Stomach smooth muscle (tissue), 2 donors: ENCODE results near the gene TRPV5.

Experiments used
- H3K27ac ChIP-seq: one replicate; pipeline ENCODE4 v1.7.0; 2013; ENCODE audit warnings: mild to moderate bottlenecking, low read length, inconsistent platforms
- H3K27me3 ChIP-seq, 2 donors: one replicate each; pipeline ENCODE4 v1.7.0; 2013; ENCODE audit warnings: low read length in 2 of 2; ENCODE audit not compliant: insufficient read depth in 2 of 2, control insufficient read depth in 1 of 2
- H3K36me3 ChIP-seq, 2 donors: one replicate each; pipeline ENCODE4 v1.7.0; 2013; ENCODE audit warnings: low read length in 2 of 2; ENCODE audit not compliant: control insufficient read depth in 2 of 2, insufficient read depth in 2 of 2
- H3K4me1 ChIP-seq: one replicate; pipeline ENCODE4 v1.7.0; 2013; ENCODE audit warnings: low read length; ENCODE audit not compliant: control insufficient read depth, insufficient read depth
- H3K4me3 ChIP-seq, 2 donors: one replicate each; pipeline ENCODE4 v1.7.0; 2013; ENCODE audit warnings: low read length in 2 of 2
- H3K9ac ChIP-seq, 2 donors: one replicate each; pipeline ENCODE4 v1.7.0; 2013; ENCODE audit warnings: low read length in 2 of 2, mild to moderate bottlenecking in 1 of 2
- H3K9me3 ChIP-seq, 2 donors: one replicate each; pipeline ENCODE4 v1.7.0; 2013; ENCODE audit warnings: low read length in 2 of 2; ENCODE audit not compliant: control insufficient read depth in 2 of 2
- donor health status: healthy.
- donor health status: Pancreatic carcinoma.

Gene TRPV5

GRCh38 chr7:142863891-142864685 lies 69.5 kb downstream of the TRPV5 start:
- Histone ChIP-seq H3K4me3 (no peak overlapping the region), H3K27me3 (no peaks in the 10 kb centered on the region), H3K9ac (no peak overlapping the region), H3K27ac (no peak overlapping the region), H3K36me3 (no peaks in the 10 kb centered on the region), H3K9me3 (no peaks in the 10 kb centered on the region), H3K4me1 (no peaks in the 10 kb centered on the region)

- H3K4me3 ChIP-seq = no peak overlapping the region
- H3K36me3 ChIP-seq = no peaks in the 10 kb centered on the region
- no peaks in the 10 kb centered on the region for H3K4me1 ChIP-seq
- no peak overlapping the region for H3K27ac ChIP-seq
- no peak overlapping the region for H3K9ac ChIP-seq
- H3K27me3 ChIP-seq = no peaks in the 10 kb centered on the region
- H3K9me3 ChIP-seq = no peaks in the 10 kb centered on the region
These were observed 70.7 kb downstream of the TRPV5 start for GRCh38 chr7:142862786-142863400.

- no peaks in the 10 kb centered on the region for H3K36me3 ChIP-seq
- no peak overlapping the region for H3K9ac ChIP-seq
- H3K4me1 ChIP-seq = no peaks in the 10 kb centered on the region
- no peaks in the 10 kb centered on the region for H3K9me3 ChIP-seq
- no peak overlapping the region for H3K4me3 ChIP-seq
- H3K27ac ChIP-seq = no peak overlapping the region
- no peaks in the 10 kb centered on the region for H3K27me3 ChIP-seq
These were observed 71.2 kb downstream of the TRPV5 start for GRCh38 chr7:142862351-142862750.

- H3K4me1 ChIP-seq = peaks cover 2% of the 10 kb centered on the region
- H3K27me3 ChIP-seq = no peaks in the 10 kb centered on the region
- H3K9ac ChIP-seq = no peak overlapping the region
- no peaks in the 10 kb centered on the region for H3K36me3 ChIP-seq
- no peaks in the 10 kb centered on the region for H3K9me3 ChIP-seq
- H3K4me3 ChIP-seq = no peak overlapping the region
- H3K27ac ChIP-seq = no peak overlapping the region
These were observed 72.6 kb downstream of the TRPV5 start for GRCh38 chr7:142860968-142861367.

GRCh38 chr7:142859829-142860228 lies 73.7 kb downstream of the TRPV5 start:
- H3K27ac ChIP-seq = no peak overlapping the region
- no peak overlapping the region for H3K4me3 ChIP-seq
- no peaks in the 10 kb centered on the region for H3K9me3 ChIP-seq
- H3K36me3 ChIP-seq = no peaks in the 10 kb centered on the region
- H3K9ac ChIP-seq = no peak overlapping the region
- peaks cover 10% of the 10 kb centered on the region for H3K4me1 ChIP-seq
- no peaks in the 10 kb centered on the region for H3K27me3 ChIP-seq

GRCh38 chr7:142859411-142859810 lies 74.1 kb downstream of the TRPV5 start:
- Histone ChIP-seq H3K4me3 (no peak overlapping the region), H3K27ac (no peak overlapping the region), H3K27me3 (no peaks in the 10 kb centered on the region), H3K9ac (no peak overlapping the region), H3K9me3 (no peaks in the 10 kb centered on the region), H3K36me3 (no peaks in the 10 kb centered on the region), H3K4me1 (peaks cover 10% of the 10 kb centered on the region)
